Stimulated activated CD8-positive, alpha-beta memory T cell treated with anti-CD3 and anti-CD28 coated beads, Interleukin-4, amount 100 ng/mL, for 24 hours (primary cell): Measurements from ENCODE around the gene HIBCH.
"Not testable (repeated sequence)": the region's sequence is repeated elsewhere in the genome, so short reads cannot be mapped to it uniquely, and the experiment has no call there.

Source experiments
- DNase-seq: peaks from one replicate; pipeline ENCODE4 v3.0.0-alpha.2; 2020; ENCODE audit warnings: low read depth

The HIBCH gene

GRCh38 chr2:190319555-190320498 is at the start of gene HIBCH:
HIBCH (minus strand) TSS chr2:190319826; CDS start chr2:190319750, 76 bp downstream.
- peak; percentile 87 for DNase-seq

DNA sequence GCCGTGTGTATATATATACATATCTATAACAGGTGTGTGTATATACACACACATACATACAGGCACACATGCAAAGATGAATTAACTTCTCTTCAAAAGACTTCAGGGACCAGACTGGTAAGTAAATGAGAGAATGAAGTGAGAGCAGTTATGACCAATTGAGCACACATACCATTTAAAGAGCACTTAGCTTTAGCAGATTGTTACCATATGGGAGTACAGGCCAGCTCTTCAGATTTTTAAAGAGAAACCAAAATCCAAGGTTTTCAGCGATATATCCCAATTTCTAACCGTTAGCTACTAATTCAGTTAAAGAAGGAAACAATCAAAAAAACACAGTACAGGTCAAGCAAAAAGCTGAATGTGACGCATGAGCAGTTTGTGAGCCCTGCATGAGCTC is 47.5 kb upstream of the HIBCH start:
- no peak for DNase-seq

- no peak for DNase-seq
Observed at GRCh38 chr2:190366248-190366753, 46.7 kb upstream of the HIBCH start.

GRCh38 chr2:190365499-190366204 is 46.0 kb upstream of the HIBCH start:
- DNase-seq = no peak

- DNase-seq = no peak
Observed at GRCh38 chr2:190362894-190363293, 43.3 kb upstream of the HIBCH start.

GRCh38 chr2:190361572-190361971 is 41.9 kb upstream of the HIBCH start:
- no peak for DNase-seq

DNA sequence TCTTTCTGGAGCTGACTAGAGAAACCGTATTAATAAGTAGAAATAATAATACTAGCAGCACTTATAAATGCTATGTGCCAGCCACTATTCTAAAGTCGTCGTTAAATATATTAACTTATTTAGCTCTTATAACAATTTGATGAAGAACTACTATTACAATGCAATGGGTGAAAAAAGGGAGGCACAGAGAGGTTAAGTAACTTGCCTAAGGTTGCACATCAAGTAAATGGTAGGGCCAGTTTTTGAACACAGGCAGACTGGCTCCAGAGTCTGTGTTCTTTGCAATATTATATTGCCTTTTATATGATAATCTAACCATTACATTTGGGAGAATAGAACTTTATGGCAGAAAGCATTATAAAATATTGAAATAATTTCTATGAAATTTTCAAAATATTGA is 41.3 kb upstream of the HIBCH start:
- DNase-seq = no peak

GRCh38 chr2:190360561-190360960 is 40.9 kb upstream of the HIBCH start:
- DNase-seq = no peak

- DNase-seq = not testable (repeated sequence)
Observed at GRCh38 chr2:190358655-190359448, 39.2 kb upstream of the HIBCH start.

GRCh38 chr2:190357600-190357999 is 38.0 kb upstream of the HIBCH start:
- no peak for DNase-seq

DNA sequence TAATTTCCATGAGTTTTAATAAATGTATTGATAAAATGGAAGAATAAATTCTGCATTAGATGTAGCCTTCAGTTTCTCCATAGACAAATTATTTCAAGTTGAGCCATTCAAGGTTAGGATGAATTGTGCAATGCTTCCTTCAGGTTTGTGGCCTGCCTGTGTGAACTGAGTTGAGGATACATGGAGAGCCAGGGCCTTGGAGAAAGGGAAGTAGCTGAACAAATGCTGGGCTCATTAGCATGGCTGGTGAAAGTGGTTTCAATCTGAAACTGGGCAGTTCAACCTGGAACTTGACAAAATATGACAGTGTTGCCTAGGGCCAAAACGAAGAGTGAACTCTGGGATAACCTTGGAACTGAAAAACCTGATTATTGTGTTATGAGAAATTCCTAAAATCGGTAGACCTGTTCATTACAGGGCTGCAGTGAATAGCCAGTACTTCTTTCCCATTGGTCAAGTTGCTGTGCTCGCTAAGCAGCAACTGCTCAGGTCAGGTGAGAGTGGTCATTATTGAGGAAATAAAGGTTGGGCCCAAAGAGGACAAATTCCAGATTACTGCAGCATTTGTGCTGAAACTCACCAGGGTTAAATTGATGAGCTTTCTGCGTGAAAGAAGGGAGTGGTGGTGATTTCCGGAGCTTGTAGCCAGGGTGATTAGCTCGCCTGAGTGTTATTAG is 36.5 kb upstream of the HIBCH start:
- DNase-seq = no peak

GRCh38 chr2:190354003-190354690 is 34.5 kb upstream of the HIBCH start:
- DNase-seq = no peak

- DNase-seq = no peak
Observed at GRCh38 chr2:190353537-190353899, 33.9 kb upstream of the HIBCH start.

DNA sequence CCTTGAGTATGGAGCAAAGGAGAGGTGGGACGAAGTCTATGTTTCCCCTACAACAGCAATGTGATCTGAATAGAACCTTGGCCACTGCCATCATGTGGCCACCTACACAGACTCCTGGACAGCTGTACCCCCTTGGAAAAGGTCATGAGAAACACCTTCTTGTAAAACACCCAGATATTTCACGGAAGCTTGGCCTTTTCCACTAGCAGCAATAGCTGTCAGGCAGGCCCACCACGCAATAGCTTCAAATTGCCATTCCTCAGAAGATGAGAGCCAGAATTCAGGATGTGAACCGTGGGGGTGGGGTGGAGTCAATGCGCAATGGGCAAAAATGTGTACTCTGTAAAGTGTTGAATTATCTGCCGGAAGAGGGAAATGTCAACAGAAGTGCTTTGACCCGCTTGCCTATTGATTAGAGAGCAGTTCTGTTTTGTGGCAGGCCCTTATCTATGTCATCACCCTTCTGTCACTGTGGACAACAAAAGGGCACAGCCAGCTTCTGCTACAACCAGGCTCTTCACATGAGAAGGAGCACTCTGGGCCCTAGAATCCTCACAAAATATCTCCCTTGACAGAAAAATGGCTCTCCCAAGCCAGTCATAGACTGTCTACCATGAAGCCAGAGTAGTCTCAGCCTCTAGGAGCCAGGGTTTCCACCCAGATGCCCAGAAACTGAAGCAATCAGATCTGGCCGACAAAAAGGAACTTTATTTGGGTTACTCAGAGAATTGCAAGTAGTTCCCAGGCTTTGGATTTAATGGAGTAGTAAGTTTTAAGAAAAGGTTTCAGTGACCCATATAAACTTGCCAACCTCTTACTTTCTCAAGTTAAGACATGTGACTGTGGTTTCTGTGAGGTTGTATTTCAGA is 33.3 kb upstream of the HIBCH start:
- DNase-seq = no peak

DNA sequence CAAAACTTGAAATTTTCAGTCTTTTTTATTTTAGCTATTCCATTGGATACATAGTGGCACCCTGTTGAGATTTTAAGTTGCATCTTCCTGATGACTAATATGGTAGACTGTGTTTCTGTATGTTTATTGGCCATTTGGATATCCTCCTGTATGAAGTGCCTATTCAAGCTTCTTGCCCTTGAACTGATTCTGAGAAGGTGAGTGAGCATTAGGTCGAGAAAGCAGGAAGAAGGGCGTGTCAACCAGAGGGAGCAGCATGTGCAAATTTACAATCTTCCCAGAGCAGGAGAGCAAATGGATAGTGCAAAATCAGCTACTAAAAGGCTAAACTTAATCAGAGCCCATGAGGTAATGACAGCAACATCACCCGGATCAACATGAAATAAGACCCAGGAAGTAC is 32.3 kb upstream of the HIBCH start:
- no peak for DNase-seq

DNA sequence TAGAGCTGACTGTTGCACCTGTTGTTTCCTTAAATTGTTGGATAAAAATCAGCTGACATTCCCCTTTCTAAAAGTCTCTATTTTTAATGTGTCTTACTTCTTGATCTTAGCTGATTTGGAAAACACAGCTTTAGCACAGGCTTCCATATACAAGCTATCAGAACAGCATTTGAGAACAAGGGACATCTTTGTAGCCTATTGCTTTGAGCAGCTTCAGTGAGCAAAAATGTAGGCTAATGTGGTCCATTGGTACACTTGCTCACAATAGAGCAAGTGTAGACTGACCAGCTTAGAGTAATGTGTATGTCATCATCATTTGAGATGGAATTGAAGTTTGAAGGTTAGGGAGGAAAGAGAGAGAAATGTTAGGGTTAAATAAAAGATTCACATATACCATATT is 30.7 kb upstream of the HIBCH start:
- no peak for DNase-seq

DNA sequence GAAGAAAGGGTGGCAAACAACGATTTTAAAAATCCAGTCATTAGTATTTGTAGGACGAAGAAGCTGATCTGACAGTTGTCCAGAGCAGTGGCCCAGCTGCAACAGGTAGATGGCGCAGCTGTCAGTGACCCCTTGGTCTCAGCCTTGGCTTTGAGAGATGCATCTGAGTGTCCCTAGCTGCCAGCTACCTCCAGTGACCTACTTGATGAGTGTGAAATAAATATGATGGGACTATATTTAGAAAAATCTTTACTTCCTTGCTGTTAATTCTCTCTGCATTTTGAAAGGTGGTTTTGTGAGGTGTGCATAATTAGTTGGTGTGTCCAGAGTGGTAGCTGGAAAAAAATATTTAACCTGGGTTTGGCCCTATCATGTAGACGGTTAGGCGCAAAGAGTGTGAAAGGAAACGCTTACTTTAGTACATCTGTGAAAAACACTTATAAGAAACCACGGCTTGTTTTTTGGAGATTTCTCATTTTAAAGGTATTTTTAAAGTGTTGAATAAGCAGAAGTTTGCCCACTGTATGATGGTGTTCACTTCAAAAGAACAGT is 24.7 kb upstream of the HIBCH start:
- no peak for DNase-seq

DNA sequence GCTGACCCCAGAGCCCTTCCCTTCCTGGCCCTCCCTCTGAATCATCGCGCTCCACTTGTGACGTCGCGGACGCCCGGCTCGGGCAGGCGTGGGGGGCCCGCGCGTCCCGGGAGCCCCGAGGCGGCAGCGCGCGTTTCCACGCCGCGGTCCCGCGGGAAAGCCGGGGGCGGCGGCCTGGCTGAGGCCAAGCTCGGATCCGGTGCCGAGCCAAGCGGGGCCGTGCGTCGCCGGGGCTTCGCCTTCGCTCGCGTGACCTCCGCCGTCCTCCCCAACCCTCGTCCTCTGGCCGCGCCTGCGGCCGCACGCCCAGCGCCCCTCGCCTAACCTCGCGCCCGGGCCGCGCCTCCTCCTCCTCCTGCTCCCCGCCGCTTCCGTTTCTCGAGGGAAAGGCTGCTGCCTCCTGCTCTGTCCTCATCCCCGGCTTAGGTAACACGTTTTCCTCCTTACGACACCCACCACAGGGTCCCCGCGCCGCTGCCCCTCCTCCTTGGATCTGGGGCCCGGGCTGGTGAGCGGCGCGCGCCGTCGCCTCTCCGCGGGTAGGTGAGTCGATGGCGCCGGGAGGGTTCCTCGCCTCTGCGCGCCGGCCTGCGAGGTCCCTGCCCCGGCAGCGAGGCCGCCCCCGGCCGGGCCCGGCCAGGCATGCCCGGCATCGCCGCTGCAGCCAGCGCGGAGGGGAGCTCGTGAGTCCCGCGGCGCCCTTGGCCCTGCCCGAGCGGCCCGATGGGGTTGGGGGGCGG is 24.1 kb upstream of the HIBCH start, which contains the start of gene INPP1:
Gene INPP1 (plus strand): TSS at position 54 of the 740 bp plus-strand sequence. CDS start 16,514 bp downstream, outside the sequence.
- DNase-seq = no peak

GRCh38 chr2:190343089-190343535 is 23.5 kb upstream of the HIBCH start:
- DNase-seq = no peak
